Tibial nerve (tissue), 4 donors: ENCODE measurements around the gene CFAP92. TPM values are rescaled to one million over a fixed set of nuclear protein-coding genes. Genes with fewer than 3 reads are reported as not detected.

Experiments used
- DNase-seq, 2 donors: peaks; one replicate each; pipeline ENCODE4 v3.0.0-alpha.2; 2019; ENCODE audit warnings: low spot score in 2 of 2
- H3K27ac ChIP-seq, 4 donors: fragments of 200-600 bp; sonication (generic) in 3 of 4; one replicate each; pipeline ENCODE4 v1.5.1; 2017 to 2019; ENCODE audit warnings: mild to moderate bottlenecking in 1 of 4
- H3K27me3 ChIP-seq, 2 donors: fragments of 200-600 bp; sonication (generic) in 1 of 2; one replicate each; pipeline versions ENCODE4 v1.5.1 to v1.6.0; 2017 to 2019
- H3K36me3 ChIP-seq, 3 donors: fragments of 200-600 bp; sonication (generic); one replicate each; pipeline ENCODE4 v1.5.1; 2018 to 2019
- H3K4me1 ChIP-seq, 4 donors: fragments of 200-600 bp; sonication (generic) in 3 of 4; one replicate each; pipeline ENCODE4 v1.5.1; 2017 to 2019
- H3K4me3 ChIP-seq, 4 donors: fragments of 200-600 bp; sonication (generic) in 3 of 4; one replicate each; pipeline ENCODE4 v1.5.1; 2017 to 2019; ENCODE audit warnings: mild to moderate bottlenecking in 1 of 4, moderate library complexity in 1 of 4
- H3K9me3 ChIP-seq, 4 donors: fragments of 200-600 bp; sonication (generic) in 3 of 4; one replicate each; pipeline ENCODE4 v1.5.1; 2017 to 2019
- CTCF ChIP-seq, 5 experiments: fragments of 200-600 bp in 3 of 5; fragments of 450-650 bp in 2 of 5; sonication (generic) in 3 of 5; IDR thresholded peaks; one replicate each; pipeline ENCODE4 v1.5.1; 2016 to 2019; ENCODE audit warnings: antibody characterized with exemption in 5 of 5, mild to moderate bottlenecking in 3 of 5, moderate library complexity in 2 of 5
- EP300 ChIP-seq, 2 donors: sonication (generic); formaldehyde crosslinking; IDR thresholded peaks; one replicate each; pipeline ENCODE4 v1.6.1; 2017; ENCODE audit warnings: antibody characterized with exemption in 2 of 2, mild to moderate bottlenecking in 1 of 2
- POLR2A ChIP-seq, 2 donors: fragments of 450-650 bp; IDR thresholded peaks; one replicate each; pipeline ENCODE4 v1.6.1; 2017; ENCODE audit warnings: antibody characterized with exemption in 2 of 2, mild to moderate bottlenecking in 2 of 2, moderate library complexity in 2 of 2
- WGBS, 2 donors: methylation state at CpG; one replicate each; pipeline ENCODE4 v1.1.5; 2018; 5-methylcytosine and 5-hydroxymethylcytosine counted together
- total RNA-seq, 4 donors: library from RNA; depleted of rRNA; stranded (reverse); fragments of >200 nt; gene quantifications; one replicate each; pipeline ENCODE4 v1.1.0, GENCODE V29; 2016

CFAP92 gene
- total RNA-seq, 4 donors from 2014 or later = 0.22 to 0.78 (median 0.63) TPM; not detected in 1

DNA sequence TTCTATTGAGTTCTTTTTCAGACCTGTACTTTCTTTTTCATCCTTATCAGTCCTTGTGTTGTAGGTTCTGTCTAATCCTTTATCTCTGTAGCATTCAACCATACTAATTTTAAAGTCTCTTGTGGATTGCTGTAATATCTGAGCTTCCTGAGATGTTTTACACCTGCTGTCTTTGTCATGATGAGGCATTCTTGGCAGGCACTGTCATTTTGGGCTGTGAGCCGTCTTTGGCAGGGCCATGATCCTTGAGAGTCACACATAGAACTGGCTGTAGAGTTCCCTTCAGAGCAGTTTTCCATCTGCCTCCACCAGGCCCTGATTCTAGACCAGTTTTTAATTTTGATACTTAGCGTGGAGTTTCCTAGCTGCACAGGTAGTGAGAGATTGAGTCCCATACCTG is 13.9 kb upstream of the CFAP92 start:
- H3K27ac ChIP-seq = no peak overlapping the region

GRCh38 chr3:129006864-129007263 is 13.0 kb upstream of the CFAP92 start:
- WGBS, 2 donors = 82 to 84% methylated on average over 3 of the region's 3 CpGs
- Histone ChIP-seq H3K4me1 (peaks cover 0 to 27% (median 2%) of the 10 kb centered on the region in 4 donors), H3K36me3 (no peaks in the 10 kb centered on the region), H3K27me3 (peaks cover 0 to 30% of the 10 kb centered on the region in 2 donors), H3K9me3 (no peaks in the 10 kb centered on the region), H3K4me3 (no peak overlapping the region), H3K27ac (no peak overlapping the region)
- TF ChIP-seq POLR2A (IDR thresholded peaks at IDR 0.05) = no peak
- TF ChIP-seq CTCF (IDR thresholded peaks at IDR 0.05) = no peak
- no peak for TF ChIP-seq EP300 (IDR thresholded peaks at IDR 0.05)
- no peak for DNase-seq

More for the DNA sequence above, 13.9 kb upstream of the CFAP92 start:
- no peak overlapping the region for H3K4me3 ChIP-seq
- TF ChIP-seq EP300 (IDR thresholded peaks at IDR 0.05) (no peak), POLR2A (IDR thresholded peaks at IDR 0.05) (no peak), CTCF (IDR thresholded peaks at IDR 0.05) (no peak)
- H3K9me3 ChIP-seq = no peaks in the 10 kb centered on the region
- H3K27me3 ChIP-seq = peaks cover 0 to 22% of the 10 kb centered on the region in 2 donors
- H3K4me1 ChIP-seq = peaks cover 0 to 18% (median 0%) of the 10 kb centered on the region in 4 donors
- 85 to 90% methylated on average over 2 of the region's 2 CpGs for WGBS, 2 donors
- no peaks in the 10 kb centered on the region for H3K36me3 ChIP-seq
- no peak for DNase-seq

GRCh38 chr3:129005526-129006303 is 11.8 kb upstream of the CFAP92 start:
- TF ChIP-seq CTCF (IDR thresholded peaks at IDR 0.05) = no peak
- no peak for TF ChIP-seq EP300 (IDR thresholded peaks at IDR 0.05)
- TF ChIP-seq POLR2A (IDR thresholded peaks at IDR 0.05) = no peak
- peaks cover 0 to 38% (median 6%) of the 10 kb centered on the region in 4 donors for H3K4me1 ChIP-seq
- H3K36me3 ChIP-seq = no peaks in the 10 kb centered on the region
- DNase-seq = no peak
- no peak overlapping the region for H3K4me3 ChIP-seq
- H3K27me3 ChIP-seq = peaks cover 0 to 42% of the 10 kb centered on the region in 2 donors
- H3K9me3 ChIP-seq = no peaks in the 10 kb centered on the region
- 94 to 96% methylated on average over 4 of the region's 4 CpGs for WGBS, 2 donors
- H3K27ac ChIP-seq = no peak overlapping the region

GRCh38 chr3:129004639-129005295 is 10.9 kb upstream of the CFAP92 start:
- Histone ChIP-seq H3K27ac (no peak overlapping the region), H3K36me3 (no peaks in the 10 kb centered on the region), H3K4me3 (no peak overlapping the region), H3K9me3 (no peaks in the 10 kb centered on the region), H3K4me1 (peaks cover 0 to 44% (median 6%) of the 10 kb centered on the region in 4 donors), H3K27me3 (peaks cover 0 to 51% of the 10 kb centered on the region in 2 donors)
- TF ChIP-seq EP300 (IDR thresholded peaks at IDR 0.05) = no peak
- no peak for TF ChIP-seq CTCF (IDR thresholded peaks at IDR 0.05)
- TF ChIP-seq POLR2A (IDR thresholded peaks at IDR 0.05) = no peak
- DNase-seq = no peak
- WGBS, 2 donors = 63 to 64% methylated on average over 4 to 6 of the region's 6 CpGs

GRCh38 chr3:129003578-129004112 is 9.8 kb upstream of the CFAP92 start:
- no peak overlapping the region for H3K27ac ChIP-seq
- DNase-seq = no peak

More at GRCh38 chr3:129003578-129004112, 9.8 kb upstream of the CFAP92 start:
- WGBS, 2 donors = 11 to 16% methylated on average over 20 to 23 of the region's 55 CpGs
- H3K4me3 ChIP-seq = no peak overlapping the region
- peak in 1 of 5 experiments; percentile 11 for TF ChIP-seq CTCF (IDR thresholded peaks at IDR 0.05)
- TF ChIP-seq EP300 (IDR thresholded peaks at IDR 0.05) = no peak
- H3K4me1 ChIP-seq = peaks cover 0 to 45% (median 6%) of the 10 kb centered on the region in 4 donors
- H3K9me3 ChIP-seq = no peaks in the 10 kb centered on the region
- no peaks in the 10 kb centered on the region for H3K36me3 ChIP-seq
- H3K27me3 ChIP-seq = peaks cover 0 to 55% of the 10 kb centered on the region in 2 donors
